22Rv1 (cell line): ENCODE results near the gene POGK.

ENCODE experiments used
- H3K27ac ChIP-seq: fragments of 450-650 bp; 2 replicates; pipeline ENCODE4 v1.5.1; 2017
- ZFX ChIP-seq: fragments of 450-650 bp; IDR thresholded peaks from 2 replicates; pipeline ENCODE4 v1.6.1; 2017; ENCODE audit warnings: antibody characterized with exemption, borderline replicate concordance
- TF ChIP-seq, protein P1 (sequence below): fragments of 450-650 bp; IDR thresholded peaks from 2 replicates; pipeline ENCODE4 v1.5.1; 2017; ENCODE audit warnings: mild to moderate bottlenecking

POGK gene

DNA sequence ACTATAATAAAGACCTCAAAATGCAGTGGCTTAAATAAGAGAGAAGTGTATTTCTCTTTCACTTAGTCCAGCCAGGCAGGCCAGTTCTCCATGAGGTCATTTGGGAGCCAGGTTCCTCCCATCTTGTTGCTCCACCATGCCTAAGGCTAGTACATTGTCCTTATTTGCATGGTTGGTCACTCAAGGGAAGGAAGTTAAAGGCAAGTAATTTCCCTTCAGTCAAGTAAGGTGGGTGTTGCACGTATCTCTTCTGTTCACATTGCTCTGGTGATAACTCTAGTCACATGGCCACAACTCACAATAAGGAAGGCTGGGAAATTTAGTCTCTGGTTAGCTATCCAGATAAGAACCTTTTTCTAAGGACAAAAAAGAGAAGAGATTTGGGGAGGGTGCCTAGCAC lies 64.0 kb downstream of the POGK start:
- H3K27ac ChIP-seq = no peak overlapping the region

DNA sequence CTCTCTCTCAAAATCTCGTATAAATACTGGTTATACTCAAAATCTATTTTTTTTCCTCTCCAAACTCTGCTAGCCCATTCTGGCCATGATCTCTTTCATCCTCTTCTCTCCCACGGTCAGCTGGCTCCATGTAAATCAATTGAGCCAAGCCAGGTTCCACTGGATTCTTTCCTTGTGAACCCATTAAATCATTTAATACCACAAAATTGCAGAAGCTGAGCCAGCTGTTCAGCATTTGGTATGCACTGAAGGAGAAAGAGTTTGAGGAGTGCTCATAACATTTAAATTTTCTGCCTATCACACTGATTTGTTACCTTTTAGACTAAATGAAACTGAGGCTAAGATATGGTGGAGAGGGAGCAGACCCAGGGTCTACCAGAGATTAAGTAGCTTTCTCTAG lies 65.9 kb downstream of the POGK start:
- no peak overlapping the region for H3K27ac ChIP-seq
- TF ChIP-seq ZFX = no peak
- TF ChIP-seq, protein P1, sequence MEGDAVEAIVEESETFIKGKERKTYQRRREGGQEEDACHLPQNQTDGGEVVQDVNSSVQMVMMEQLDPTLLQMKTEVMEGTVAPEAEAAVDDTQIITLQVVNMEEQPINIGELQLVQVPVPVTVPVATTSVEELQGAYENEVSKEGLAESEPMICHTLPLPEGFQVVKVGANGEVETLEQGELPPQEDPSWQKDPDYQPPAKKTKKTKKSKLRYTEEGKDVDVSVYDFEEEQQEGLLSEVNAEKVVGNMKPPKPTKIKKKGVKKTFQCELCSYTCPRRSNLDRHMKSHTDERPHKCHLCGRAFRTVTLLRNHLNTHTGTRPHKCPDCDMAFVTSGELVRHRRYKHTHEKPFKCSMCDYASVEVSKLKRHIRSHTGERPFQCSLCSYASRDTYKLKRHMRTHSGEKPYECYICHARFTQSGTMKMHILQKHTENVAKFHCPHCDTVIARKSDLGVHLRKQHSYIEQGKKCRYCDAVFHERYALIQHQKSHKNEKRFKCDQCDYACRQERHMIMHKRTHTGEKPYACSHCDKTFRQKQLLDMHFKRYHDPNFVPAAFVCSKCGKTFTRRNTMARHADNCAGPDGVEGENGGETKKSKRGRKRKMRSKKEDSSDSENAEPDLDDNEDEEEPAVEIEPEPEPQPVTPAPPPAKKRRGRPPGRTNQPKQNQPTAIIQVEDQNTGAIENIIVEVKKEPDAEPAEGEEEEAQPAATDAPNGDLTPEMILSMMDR = no peak

More for the DNA sequence above, 64.0 kb downstream of the POGK start:
- TF ChIP-seq, protein P1 = no peak
- no peak for TF ChIP-seq ZFX

- no peak overlapping the region for H3K27ac ChIP-seq
- no peak for TF ChIP-seq ZFX
- TF ChIP-seq, protein P1 = no peak
Observed at GRCh38 chr1:166905900-166906299, 66.6 kb downstream of the POGK start.
